GM19025 (cell line): Measurements from ENCODE around the gene PUSL1.
"Not testable (repeated sequence)": the region's sequence is repeated elsewhere in the genome, so short reads cannot be mapped to it uniquely, and the experiment has no call there.

Experiments
- ATAC-seq: cut with Tn5 transposase; IDR thresholded peaks from one replicate; pipeline ENCODE4 v1.9.1; 2021; ENCODE audit warnings: mild to moderate bottlenecking, low read depth, moderate library complexity; ENCODE audit not compliant: unreplicated experiment

PUSL1 gene

GRCh38 chr1:1307261-1307922 is 1.0 kb upstream of the PUSL1 start:
- peak; percentile 7 for ATAC-seq

GRCh38 chr1:1308756-1309250 is 406 bp downstream of the PUSL1 start:
- ATAC-seq, result no peak

GRCh38 chr1:1309251-1310108 is 1.1 kb downstream of the PUSL1 start:
- ATAC-seq, result no peak

GRCh38 chr1:1310109-1310385 is 1.6 kb downstream of the PUSL1 start:
- ATAC-seq, result no peak

GRCh38 chr1:1310476-1311053 is 2.2 kb downstream of the PUSL1 start:
- no peak for ATAC-seq

- no peak for ATAC-seq
These were observed 3.0 kb downstream of the PUSL1 start for GRCh38 chr1:1311107-1312104.

GRCh38 chr1:1312450-1313314 is 4.3 kb downstream of the PUSL1 start:
- ATAC-seq, result no peak

GRCh38 chr1:1313500-1314236 is 5.3 kb downstream of the PUSL1 start:
- ATAC-seq, result no peak

- ATAC-seq, result no peak
These were observed 5.8 kb downstream of the PUSL1 start for GRCh38 chr1:1314237-1314586.

- no peak for ATAC-seq
These were observed 6.4 kb downstream of the PUSL1 start for GRCh38 chr1:1314678-1315335.

- no peak for ATAC-seq
These were observed 7.1 kb downstream of the PUSL1 start for GRCh38 chr1:1315435-1315954.

- not testable (repeated sequence) for ATAC-seq
These were observed 7.8 kb downstream of the PUSL1 start for GRCh38 chr1:1316199-1316598.

GRCh38 chr1:1317420-1317819 is 9.0 kb downstream of the PUSL1 start:
- no peak for ATAC-seq

- no peak for ATAC-seq
These were observed 9.8 kb downstream of the PUSL1 start for GRCh38 chr1:1318131-1318652.

- ATAC-seq, result no peak
These were observed 10.6 kb downstream of the PUSL1 start for GRCh38 chr1:1318777-1319645.

GRCh38 chr1:1319646-1319941 is 11.2 kb downstream of the PUSL1 start:
- no peak for ATAC-seq
